AG09309 (cell line): ENCODE measurements around the gene ALLC.

ENCODE experiments used
- DNase-seq: peaks from one replicate; pipeline ENCODE4 v3.0.0-alpha.2; 2010; ENCODE audit warnings: low read depth
- H3K4me3 ChIP-seq: 2 replicates; pipeline ENCODE4 v1.5.1; 2011; ENCODE audit warnings: mild to moderate bottlenecking, low read depth, low read length, moderate library complexity; ENCODE audit not compliant: control insufficient read depth
- CTCF ChIP-seq: IDR thresholded peaks from 2 replicates; pipeline ENCODE4 v1.5.1; 2011; ENCODE audit warnings: mild to moderate bottlenecking, low read depth, low read length, inconsistent platforms; ENCODE audit not compliant: insufficient read depth, control insufficient read depth; ENCODE audit errors: missing control alignments

ALLC gene

GRCh38 chr2:3646446-3646845, 11.6 kb upstream of the ALLC start:
- H3K4me3 ChIP-seq, result no peak overlapping the region
- no peak for TF ChIP-seq CTCF
- no peak for DNase-seq

GRCh38 chr2:3647246-3647645, 10.8 kb upstream of the ALLC start:
- H3K4me3 ChIP-seq, result no peak overlapping the region
- no peak for TF ChIP-seq CTCF
- no peak for DNase-seq

GRCh38 chr2:3647831-3648651, 10.0 kb upstream of the ALLC start:
- DNase-seq, result no peak
- H3K4me3 ChIP-seq, result no peak overlapping the region
- no peak for TF ChIP-seq CTCF

- TF ChIP-seq CTCF, result no peak
- DNase-seq, result no peak
- no peak overlapping the region for H3K4me3 ChIP-seq
Observed at GRCh38 chr2:3648652-3649177, 9.3 kb upstream of the ALLC start.

- no peak overlapping the region for H3K4me3 ChIP-seq
- TF ChIP-seq CTCF, result no peak
- no peak for DNase-seq
Observed at GRCh38 chr2:3649581-3649980, 8.4 kb upstream of the ALLC start.

GRCh38 chr2:3650140-3650920, 7.7 kb upstream of the ALLC start:
- no peak for DNase-seq
- TF ChIP-seq CTCF, result no peak
- no peak overlapping the region for H3K4me3 ChIP-seq
